ENCODE results near the gene SEMA5B.

GRCh38 chr3:122932251-122932967, 95.2 kb downstream of the SEMA5B start:
- no peak for TF ChIP-seq POLR2A (IDR thresholded peaks at IDR 0.05)
- no peak for TF ChIP-seq CTCF (IDR thresholded peaks at IDR 0.05)
- TF ChIP-seq POLR2AphosphoS5 (IDR thresholded peaks at IDR 0.05), result no peak
- TF ChIP-seq EP300 (IDR thresholded peaks at IDR 0.05), result no peak
